Astrocyte (in vitro differentiated cells and primary cell): Measurements from ENCODE around the gene PHB1.

Experiments used
- EZH2 ChIP-seq: IDR thresholded peaks from 2 replicates; pipeline ENCODE4 v1.6.1; 2012; ENCODE audit warnings: mild to moderate bottlenecking, low read length, inconsistent platforms; ENCODE audit not compliant: insufficient read depth
- TF ChIP-seq, protein P1 (sequence below): IDR thresholded peaks from 2 replicates; pipeline ENCODE4 v1.5.1; 2011; ENCODE audit warnings: low read depth, mild to moderate bottlenecking, inconsistent platforms, low read length, moderate library complexity; ENCODE audit not compliant: insufficient read depth

- TF ChIP-seq, protein P1, sequence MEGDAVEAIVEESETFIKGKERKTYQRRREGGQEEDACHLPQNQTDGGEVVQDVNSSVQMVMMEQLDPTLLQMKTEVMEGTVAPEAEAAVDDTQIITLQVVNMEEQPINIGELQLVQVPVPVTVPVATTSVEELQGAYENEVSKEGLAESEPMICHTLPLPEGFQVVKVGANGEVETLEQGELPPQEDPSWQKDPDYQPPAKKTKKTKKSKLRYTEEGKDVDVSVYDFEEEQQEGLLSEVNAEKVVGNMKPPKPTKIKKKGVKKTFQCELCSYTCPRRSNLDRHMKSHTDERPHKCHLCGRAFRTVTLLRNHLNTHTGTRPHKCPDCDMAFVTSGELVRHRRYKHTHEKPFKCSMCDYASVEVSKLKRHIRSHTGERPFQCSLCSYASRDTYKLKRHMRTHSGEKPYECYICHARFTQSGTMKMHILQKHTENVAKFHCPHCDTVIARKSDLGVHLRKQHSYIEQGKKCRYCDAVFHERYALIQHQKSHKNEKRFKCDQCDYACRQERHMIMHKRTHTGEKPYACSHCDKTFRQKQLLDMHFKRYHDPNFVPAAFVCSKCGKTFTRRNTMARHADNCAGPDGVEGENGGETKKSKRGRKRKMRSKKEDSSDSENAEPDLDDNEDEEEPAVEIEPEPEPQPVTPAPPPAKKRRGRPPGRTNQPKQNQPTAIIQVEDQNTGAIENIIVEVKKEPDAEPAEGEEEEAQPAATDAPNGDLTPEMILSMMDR, result no peak
- no peak for TF ChIP-seq EZH2
Observed at GRCh38 chr17:49414622-49415350, at the start of gene PHB1.
